Measurements from ENCODE around the gene SEMA4A. TPM values are rescaled to one million over a fixed set of nuclear protein-coding genes. Genes with fewer than 3 reads are reported as not detected.
A peak's percentile ranks its signal among the peaks of the same experiment; 100 is the strongest.

SEMA4A gene
- total and polyA plus RNA-seq, 9 of the 15 experiments (the other 6 are each of a cell fraction or from before 2014, with no cell fraction given) = 0.04 to 1.7 (median 0.45) TPM

GRCh38 chr1:156108664-156109241 is 44.6 kb upstream of the SEMA4A start:
- WGBS (ENCODE audit: insufficient coverage, low coverage, missing lambda C conversion rate) = 76% methylated on average over 6 of the region's 6 CpGs
- POLR2A ChIA-PET = interaction anchor here (0.5 to 0.9 kb wide), 3 partner anchors 10 to 153 kb away, joined by 3 read pairs; no protein-coding TSS in a partner anchor
- ATAC-seq = no peak
- intact Hi-C loops (cut with micrococcal nuclease) (no loop called here), in situ Hi-C loops (cut with MboI) (no loop called here)
- Histone ChIP-seq H3K4me3 (no peak overlapping the region), H3K4me1 (replicated peaks in 1 of 2; ENCODE audit: control insufficient read depth in 2 of 2, insufficient read depth in 2 of 2, low read length in 2 of 2) (peaks cover 38 to 40% of the 10 kb centered on the region in 2 experiments), H3K9me1 (ENCODE audit: control insufficient read depth, insufficient read depth, low read length) (peaks cover 7% of the 10 kb centered on the region), H3K4me2 (ENCODE audit: insufficient read depth, low read length) (no peak overlapping the region), H3K27ac (ENCODE audit: extremely low read depth, low read depth, low read length) (no peak overlapping the region), H3K36me3 (ENCODE audit: control insufficient read depth, insufficient read depth, low read length) (no peaks in the 10 kb centered on the region), H3K9me3 (replicated peaks; ENCODE audit: control insufficient read depth, insufficient read depth, low read depth, low read length) (no peaks in the 10 kb centered on the region), H3K9ac (ENCODE audit: insufficient read depth in 1 of 2, low read depth in 2 of 2, low read length in 2 of 2) (0 out of 4 replicates have a peak overlapping the region, but pooled peaks of 1 of the 2 experiments have one; percentile 40), H4K20me1 (replicated peaks; ENCODE audit: control insufficient read depth, insufficient read depth, low read length) (no peaks in the 10 kb centered on the region), H2AFZ (ENCODE audit: low read depth, low read length) (no peak overlapping the region), H3K79me2 (ENCODE audit: control insufficient read depth, insufficient read depth, low read length) (peaks cover 4% of the 10 kb centered on the region; the same call in 1 of the 3 replicates), H3K27me3 (ENCODE audit: control insufficient read depth in 2 of 2, insufficient read depth in 2 of 2, low read length in 2 of 2) (no peaks in the 10 kb centered on the region)
- TF ChIP-seq PCBP2 (IDR thresholded peaks at IDR 0.05; ENCODE audit: low read depth, low read length, poor library complexity, severe bottlenecking) (no peak), ZBTB7A (IDR thresholded peaks at IDR 0.05; ENCODE audit: borderline replicate concordance, control insufficient read depth, low read depth, low read length) (no peak), ESRRA (IDR thresholded peaks at IDR 0.05; ENCODE audit: borderline replicate concordance, low read depth) (peak; percentile 60; the same call in 1 of the 2 replicates), RBM25 (IDR thresholded peaks at IDR 0.05; ENCODE audit: low read depth, low read length, severe bottlenecking) (peak; percentile 51)
- no peak for FAIRE-seq
- no TSS peak for BruUV-seq (replicated peaks)
- no peak for DNase-seq (ENCODE audit: extremely low read depth in 1 of 4, low spot score in 3 of 4)
- CTCF ChIA-PET (ENCODE audit: low intra/inter-chr PET ratio) = no interaction called here

DNA sequence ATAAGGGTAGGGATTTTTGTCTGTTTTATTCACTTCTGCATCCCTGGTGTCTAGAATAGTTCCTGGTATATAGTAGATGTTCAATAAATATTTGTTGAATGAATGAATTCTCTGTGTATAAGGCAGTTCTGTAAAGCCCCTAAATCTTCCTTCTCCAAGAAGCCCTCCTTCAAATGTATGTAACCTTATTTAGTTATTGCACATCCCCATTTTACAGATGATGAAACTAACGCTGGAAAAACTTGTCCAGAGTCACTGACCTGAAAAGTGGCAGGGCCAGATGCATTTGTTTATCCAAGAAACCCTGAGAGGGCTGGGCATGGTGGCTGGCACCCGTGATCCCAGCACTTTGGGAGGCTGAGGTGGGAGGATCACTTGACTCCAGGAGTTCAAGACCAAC is 43.1 kb upstream of the SEMA4A start:
- no peaks in the 10 kb centered on the region for H3K9me1 ChIP-seq (ENCODE audit: control insufficient read depth, insufficient read depth, low read length)
- TF ChIP-seq RBM25 (IDR thresholded peaks at IDR 0.05; ENCODE audit: low read depth, low read length, severe bottlenecking) (peak; percentile 64), PML (IDR thresholded peaks at IDR 0.05; ENCODE audit: low read length) (no peak)
- no peak for ATAC-seq
- no TSS peak for BruUV-seq (replicated peaks)
- intact Hi-C loops (cut with micrococcal nuclease) (loop anchor here (5.0 kb wide), 1 partner anchor 397 kb away; no protein-coding TSS in a partner anchor), in situ Hi-C loops (cut with MboI) (no loop called here)
- H3K9ac ChIP-seq (ENCODE audit: insufficient read depth in 1 of 2, low read depth in 2 of 2, low read length in 2 of 2) = no peak overlapping the region
- no peaks in the 10 kb centered on the region for H3K9me3 ChIP-seq (replicated peaks; ENCODE audit: control insufficient read depth, insufficient read depth, low read depth, low read length)
- H3K27ac ChIP-seq (ENCODE audit: extremely low read depth, low read depth, low read length) = no peak overlapping the region
- H2AFZ ChIP-seq (ENCODE audit: low read depth, low read length) = no peak overlapping the region
- no peaks in the 10 kb centered on the region for H3K27me3 ChIP-seq (ENCODE audit: control insufficient read depth in 2 of 2, insufficient read depth in 2 of 2, low read length in 2 of 2)
- no peak for DNase-seq (ENCODE audit: extremely low read depth in 1 of 4, low spot score in 3 of 4)
- CTCF ChIA-PET (ENCODE audit: low intra/inter-chr PET ratio) = no interaction called here
- 41% methylated on average over 2 of the region's 2 CpGs for WGBS (ENCODE audit: insufficient coverage, low coverage, missing lambda C conversion rate)
- POLR2A ChIA-PET = interaction anchor here (0.7 to 1.1 kb wide), 3 partner anchors 12 to 140 kb away, joined by 3 to 4 read pairs (median 3); no protein-coding TSS in a partner anchor
- peaks cover 29 to 39% of the 10 kb centered on the region in 2 experiments for H3K4me1 ChIP-seq (replicated peaks in 1 of 2; ENCODE audit: control insufficient read depth in 2 of 2, insufficient read depth in 2 of 2, low read length in 2 of 2)
- no peaks in the 10 kb centered on the region for H4K20me1 ChIP-seq (replicated peaks; ENCODE audit: control insufficient read depth, insufficient read depth, low read length)
- H3K79me2 ChIP-seq (ENCODE audit: control insufficient read depth, insufficient read depth, low read length) = peaks cover 9% of the 10 kb centered on the region
- no peak overlapping the region for H3K4me2 ChIP-seq (ENCODE audit: insufficient read depth, low read length)
- H3K4me3 ChIP-seq = no peak overlapping the region
- no peak for FAIRE-seq
- no peaks in the 10 kb centered on the region for H3K36me3 ChIP-seq (ENCODE audit: control insufficient read depth, insufficient read depth, low read length)
